Measurements from ENCODE around the gene WDR48. TPM values are rescaled to one million over a fixed set of nuclear protein-coding genes. Genes with fewer than 3 reads are reported as not detected.
A peak's percentile ranks its signal among the peaks of the same experiment; 100 is the strongest.

WDR48 gene
- total and polyA plus RNA-seq, 9 of the 15 experiments (the other 6 are each of a cell fraction or from before 2014, with no cell fraction given): 26.6 to 70.6 (median 48.0) TPM

DNA sequence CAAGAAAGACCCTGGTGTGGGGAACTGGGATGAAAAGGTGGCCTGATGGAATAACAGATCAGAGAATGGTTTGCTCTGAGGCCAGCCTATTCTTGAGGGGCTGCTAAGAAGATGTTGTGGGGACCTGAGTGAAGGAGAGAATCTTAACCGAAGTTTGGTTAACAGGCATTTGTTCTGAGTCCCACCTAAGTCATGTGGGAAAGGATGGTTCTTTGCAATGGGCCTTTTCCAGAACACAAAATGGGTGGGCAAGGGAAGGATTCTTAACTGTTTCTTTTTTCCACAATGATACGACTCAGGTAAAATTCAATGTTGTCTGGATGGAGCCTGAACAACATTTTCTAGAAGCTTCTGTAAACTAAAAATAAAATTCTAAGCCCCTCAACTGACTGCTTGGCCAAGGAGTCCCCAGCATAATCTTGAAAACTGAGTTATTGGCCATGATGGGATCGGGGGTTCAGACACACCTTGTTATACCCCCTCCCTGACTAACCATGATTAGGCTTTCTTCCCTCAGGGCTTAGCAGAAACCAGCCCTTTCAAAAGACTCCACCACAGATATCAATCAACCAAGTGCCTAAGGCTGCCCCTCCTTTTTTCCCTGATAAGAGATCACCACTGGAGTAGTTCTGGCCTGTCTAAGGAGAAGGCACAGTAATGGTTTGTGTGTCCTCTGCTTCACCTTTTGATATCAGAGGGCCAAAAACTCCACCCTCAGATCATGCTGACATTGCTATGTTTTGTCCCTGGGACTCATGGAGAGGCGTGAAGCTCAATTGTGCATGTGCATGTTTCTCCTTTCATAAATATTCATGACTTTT lies 30.1 kb upstream of the WDR48 start (continued):
- TF ChIP-seq ZBTB1 (CRISPR knock-in tag; IDR thresholded peaks at IDR 0.05; ENCODE audit: borderline replicate concordance, low read depth) (no peak), ID3 (CRISPR knock-in tag; IDR thresholded peaks at IDR 0.05) (no peak), ID3 (tag; IDR thresholded peaks at IDR 0.05) (no peak), ELF2 (CRISPR knock-in tag; IDR thresholded peaks at IDR 0.05) (no peak), SOX6 (IDR thresholded peaks at IDR 0.05) (peak; percentile 78), POLR2G (IDR thresholded peaks at IDR 0.05; ENCODE audit: low read depth, low read length) (no peak), PML (IDR thresholded peaks at IDR 0.05; ENCODE audit: low read length) (no peak), RNF219 (CRISPR knock-in tag; IDR thresholded peaks at IDR 0.05) (no peak), ZFP1 (CRISPR knock-in tag; IDR thresholded peaks at IDR 0.05) (no peak), JUND (IDR thresholded peaks at IDR 0.05; ENCODE audit: borderline replicate concordance, low read depth, low read length) (no peak), JUND (tag; IDR thresholded peaks at IDR 0.05; ENCODE audit: borderline replicate concordance, low read depth, low read length) (peak; percentile 73; the same call in 2 of the 3 replicates), L3MBTL2 (IDR thresholded peaks at IDR 0.05) (peak; percentile 90), BDP1 (IDR thresholded peaks at IDR 0.05; ENCODE audit: insufficient read depth, insufficient read length) (no peak), PTTG1 (tag; IDR thresholded peaks at IDR 0.05; ENCODE audit: low read depth) (no peak), ZNF316 (IDR thresholded peaks at IDR 0.05) (peak; percentile 92)
- TF ChIP-seq, protein P1, sequence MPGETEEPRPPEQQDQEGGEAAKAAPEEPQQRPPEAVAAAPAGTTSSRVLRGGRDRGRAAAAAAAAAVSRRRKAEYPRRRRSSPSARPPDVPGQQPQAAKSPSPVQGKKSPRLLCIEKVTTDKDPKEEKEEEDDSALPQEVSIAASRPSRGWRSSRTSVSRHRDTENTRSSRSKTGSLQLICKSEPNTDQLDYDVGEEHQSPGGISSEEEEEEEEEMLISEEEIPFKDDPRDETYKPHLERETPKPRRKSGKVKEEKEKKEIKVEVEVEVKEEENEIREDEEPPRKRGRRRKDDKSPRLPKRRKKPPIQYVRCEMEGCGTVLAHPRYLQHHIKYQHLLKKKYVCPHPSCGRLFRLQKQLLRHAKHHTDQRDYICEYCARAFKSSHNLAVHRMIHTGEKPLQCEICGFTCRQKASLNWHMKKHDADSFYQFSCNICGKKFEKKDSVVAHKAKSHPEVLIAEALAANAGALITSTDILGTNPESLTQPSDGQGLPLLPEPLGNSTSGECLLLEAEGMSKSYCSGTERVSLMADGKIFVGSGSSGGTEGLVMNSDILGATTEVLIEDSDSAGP (CRISPR knock-in tag; IDR thresholded peaks at IDR 0.05): no peak
